Spleen (tissue), 3 donors: ENCODE results near the gene TMEM184A.

Source experiments
- POLR2A ChIP-seq, 3 donors: fragments of 450-650 bp; IDR thresholded peaks; one replicate each; pipeline ENCODE4 v1.5.1; 2017; ENCODE audit warnings: antibody characterized with exemption in 3 of 3, mild to moderate bottlenecking in 1 of 3
- POLR2AphosphoS5 ChIP-seq, 3 donors: sonication (generic); formaldehyde crosslinking; IDR thresholded peaks; one replicate each; pipeline ENCODE4 v1.5.1; 2017; ENCODE audit warnings: antibody characterized with exemption in 3 of 3

GRCh38 chr7:1595027-1595426, 39.0 kb upstream of the TMEM184A start:
- TF ChIP-seq POLR2A (IDR thresholded peaks at IDR 0.05): no peak
- no peak for TF ChIP-seq POLR2AphosphoS5 (IDR thresholded peaks at IDR 0.05)
